Femur (tissue), 1 donor: ENCODE results near the gene RASGEF1C.

Source experiments
- DNase-seq: peaks from one replicate; pipeline ENCODE4 v3.0.0-alpha.2; 2017

The RASGEF1C gene

GRCh38 chr5:180179442-180180420 is 29.3 kb downstream of the RASGEF1C start:
- DNase-seq, result no peak

- DNase-seq, result no peak
Measured at GRCh38 chr5:180178531-180179441, 30.2 kb downstream of the RASGEF1C start.

GRCh38 chr5:180176191-180176590 is 32.8 kb downstream of the RASGEF1C start:
- no peak for DNase-seq

- no peak for DNase-seq
Measured at GRCh38 chr5:180175015-180175431, 34.0 kb downstream of the RASGEF1C start.

GRCh38 chr5:180174587-180174972 is 34.4 kb downstream of the RASGEF1C start:
- no peak for DNase-seq

- no peak for DNase-seq
Measured at GRCh38 chr5:180173875-180174586, 35.0 kb downstream of the RASGEF1C start.

- DNase-seq, result no peak
Measured at GRCh38 chr5:180173198-180173544, 35.8 kb downstream of the RASGEF1C start.

GRCh38 chr5:180172447-180173197 is 36.4 kb downstream of the RASGEF1C start:
- peak; percentile 69 for DNase-seq

- no peak for DNase-seq
Measured at GRCh38 chr5:180171568-180172094, 37.4 kb downstream of the RASGEF1C start.

- no peak for DNase-seq
Measured at GRCh38 chr5:180170810-180171567, 38.0 kb downstream of the RASGEF1C start.

- peak; percentile 78 for DNase-seq
Measured at GRCh38 chr5:180170106-180170809, 38.8 kb downstream of the RASGEF1C start.

- DNase-seq, result no peak
Measured at GRCh38 chr5:180169248-180170105, 39.5 kb downstream of the RASGEF1C start.

GRCh38 chr5:180168758-180169157 is 40.3 kb downstream of the RASGEF1C start:
- no peak for DNase-seq

- no peak for DNase-seq
Measured at GRCh38 chr5:180166176-180166575, 42.8 kb downstream of the RASGEF1C start.

GRCh38 chr5:180162304-180162661 is 46.7 kb downstream of the RASGEF1C start:
- DNase-seq, result no peak

- DNase-seq, result peak; percentile 28
Measured at GRCh38 chr5:180161420-180162303, 47.3 kb downstream of the RASGEF1C start.

- DNase-seq, result peak; percentile 59
Measured at GRCh38 chr5:180160789-180161188, 48.2 kb downstream of the RASGEF1C start.

GRCh38 chr5:180160215-180160614 is 48.8 kb downstream of the RASGEF1C start:
- DNase-seq, result peak; percentile 10
